ENCODE results near the gene DCTN2.

DCTN2 gene

DNA sequence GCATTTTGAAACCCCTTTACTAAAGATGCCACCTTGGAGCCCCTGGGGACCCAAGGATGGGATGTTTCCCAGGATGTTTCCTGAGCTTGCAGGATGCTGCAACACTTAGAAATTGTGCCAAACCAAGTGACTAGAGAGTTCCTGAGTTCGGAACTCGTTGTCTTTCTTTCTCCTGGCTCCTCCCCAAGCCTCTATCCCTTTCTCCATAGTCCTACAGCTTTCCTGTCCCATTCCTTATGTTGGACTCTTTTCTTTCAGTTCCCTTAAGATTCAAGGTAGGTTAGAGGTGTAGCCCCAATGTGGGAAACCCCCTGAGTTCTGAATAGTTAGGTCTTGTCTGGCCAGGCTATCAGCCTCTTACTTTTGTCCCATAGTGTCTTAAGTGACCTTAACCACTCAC, 1.5 kb upstream of the DCTN2 start:
- DNase-seq (ENCODE audit: low read depth): no peak
- no peak overlapping the region for H3K4me3 ChIP-seq (ENCODE audit: low read length)
- TF ChIP-seq, protein P1, sequence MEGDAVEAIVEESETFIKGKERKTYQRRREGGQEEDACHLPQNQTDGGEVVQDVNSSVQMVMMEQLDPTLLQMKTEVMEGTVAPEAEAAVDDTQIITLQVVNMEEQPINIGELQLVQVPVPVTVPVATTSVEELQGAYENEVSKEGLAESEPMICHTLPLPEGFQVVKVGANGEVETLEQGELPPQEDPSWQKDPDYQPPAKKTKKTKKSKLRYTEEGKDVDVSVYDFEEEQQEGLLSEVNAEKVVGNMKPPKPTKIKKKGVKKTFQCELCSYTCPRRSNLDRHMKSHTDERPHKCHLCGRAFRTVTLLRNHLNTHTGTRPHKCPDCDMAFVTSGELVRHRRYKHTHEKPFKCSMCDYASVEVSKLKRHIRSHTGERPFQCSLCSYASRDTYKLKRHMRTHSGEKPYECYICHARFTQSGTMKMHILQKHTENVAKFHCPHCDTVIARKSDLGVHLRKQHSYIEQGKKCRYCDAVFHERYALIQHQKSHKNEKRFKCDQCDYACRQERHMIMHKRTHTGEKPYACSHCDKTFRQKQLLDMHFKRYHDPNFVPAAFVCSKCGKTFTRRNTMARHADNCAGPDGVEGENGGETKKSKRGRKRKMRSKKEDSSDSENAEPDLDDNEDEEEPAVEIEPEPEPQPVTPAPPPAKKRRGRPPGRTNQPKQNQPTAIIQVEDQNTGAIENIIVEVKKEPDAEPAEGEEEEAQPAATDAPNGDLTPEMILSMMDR (conservative IDR thresholded peaks at IDR 0.05; ENCODE audit: low read length): no peak

DNA sequence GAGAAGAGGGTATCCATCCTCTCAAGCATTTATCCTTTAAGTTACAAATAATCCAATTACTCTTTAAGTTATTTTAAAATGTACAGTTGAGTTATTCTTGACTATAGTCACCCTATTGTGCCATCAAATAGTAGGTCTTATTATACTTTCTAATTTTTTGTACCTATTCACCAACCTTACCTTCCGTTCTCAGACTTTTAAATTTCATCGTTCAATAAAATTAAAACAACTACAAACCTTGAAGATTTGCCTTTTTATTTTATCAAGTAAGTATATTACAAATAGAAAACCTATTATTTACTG, 972 bp upstream of the DCTN2 start:
- TF ChIP-seq, protein P1 (conservative IDR thresholded peaks at IDR 0.05; ENCODE audit: low read length): no peak
- no peak overlapping the region for H3K4me3 ChIP-seq (ENCODE audit: low read length)
- no peak for DNase-seq (ENCODE audit: low read depth)

DNA sequence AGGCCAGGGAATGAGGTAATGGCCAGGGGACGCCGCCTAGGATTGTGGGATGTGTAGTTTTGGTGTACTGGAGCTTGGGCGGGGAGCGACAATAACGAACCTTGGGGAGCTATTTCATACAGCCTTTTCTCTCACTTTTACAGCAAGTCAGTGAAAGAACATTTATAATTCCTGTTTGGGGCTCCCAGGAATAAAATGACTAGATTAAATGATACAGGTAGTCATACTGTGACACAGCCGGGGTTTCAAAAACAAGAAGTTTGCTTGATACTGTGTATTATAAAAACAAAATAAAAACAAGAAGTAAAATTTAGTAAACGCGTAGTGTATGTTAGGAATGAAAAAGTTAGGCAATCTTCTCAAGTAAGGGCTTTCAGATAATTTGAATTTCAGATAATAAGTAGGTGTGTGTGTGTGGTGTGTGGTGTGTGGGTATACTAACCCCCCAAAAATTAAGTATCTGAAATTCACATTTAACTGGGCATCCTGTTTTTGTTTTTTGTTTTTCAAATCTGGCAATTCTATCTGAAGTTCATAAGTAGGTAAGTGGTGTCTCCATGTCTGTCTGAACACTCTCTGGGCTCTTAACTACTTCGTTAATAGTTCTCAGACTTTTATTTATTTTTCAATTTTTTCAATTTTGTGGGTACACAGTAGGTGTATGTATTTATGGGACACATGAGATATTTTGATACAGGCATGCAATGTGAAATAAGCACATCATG, 458 bp upstream of the DCTN2 start:
- no peak for DNase-seq (ENCODE audit: low read depth)
- TF ChIP-seq, protein P1 (conservative IDR thresholded peaks at IDR 0.05; ENCODE audit: low read length): no peak
- H3K4me3 ChIP-seq (ENCODE audit: low read length): no peak overlapping the region; the same call in 1 of the 2 replicates

DNA sequence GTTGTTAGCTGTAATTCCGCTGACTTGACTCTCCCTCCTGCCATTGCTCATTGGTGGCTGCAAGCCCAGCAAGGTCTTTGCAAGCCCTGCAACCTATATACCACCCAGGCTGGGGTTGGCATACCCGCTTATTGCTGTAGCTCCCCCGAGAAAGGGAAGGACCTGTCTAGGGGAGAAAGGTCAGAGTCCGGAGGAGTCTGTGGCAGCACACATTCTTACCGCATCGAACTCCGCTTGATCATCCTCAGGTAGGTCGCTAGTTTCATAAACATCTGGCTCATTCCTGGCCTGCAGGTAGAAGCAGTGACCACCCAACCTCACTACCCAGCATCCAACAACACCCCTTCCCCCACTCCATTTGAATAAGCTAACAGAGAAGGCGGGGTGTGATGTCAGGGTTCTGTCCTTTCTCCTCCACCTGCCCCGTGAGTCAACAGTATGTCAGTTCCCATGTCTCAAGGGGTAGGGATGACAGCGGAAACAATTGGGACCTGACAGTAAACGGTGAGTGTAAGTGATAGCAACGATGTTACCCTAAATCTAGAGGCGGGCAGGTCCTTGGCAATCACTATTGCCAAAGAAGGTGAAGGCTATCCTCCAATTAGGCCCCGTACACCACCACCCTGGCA, 1.1 kb downstream of the DCTN2 start:
- H3K4me3 ChIP-seq (ENCODE audit: low read length): peak overlapping the region; percentile 88
- DNase-seq (ENCODE audit: low read depth): no peak
- TF ChIP-seq, protein P1 (conservative IDR thresholded peaks at IDR 0.05; ENCODE audit: low read length): no peak

DNA sequence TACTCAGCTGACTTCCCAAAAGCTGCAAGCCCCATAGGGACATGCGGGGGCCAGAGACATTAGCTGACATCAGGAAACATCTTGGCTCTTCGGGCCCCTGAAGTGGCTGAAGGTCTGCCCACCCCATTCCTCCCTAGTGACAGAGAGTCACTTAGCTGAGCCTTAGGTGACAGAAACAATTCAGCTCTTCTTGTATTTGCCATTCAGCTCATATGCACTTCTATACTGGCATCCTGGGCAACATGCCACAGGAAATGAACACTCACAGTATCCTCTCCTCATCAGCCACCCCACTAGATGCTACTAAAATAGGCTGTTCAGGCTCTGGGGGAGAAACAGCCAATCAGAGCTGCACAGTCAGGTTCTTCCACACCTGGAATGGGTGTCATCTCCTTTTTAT, 3.4 kb downstream of the DCTN2 start:
- H3K4me3 ChIP-seq (ENCODE audit: low read length): no peak overlapping the region
- TF ChIP-seq, protein P1 (conservative IDR thresholded peaks at IDR 0.05; ENCODE audit: low read length): no peak
- no peak for DNase-seq (ENCODE audit: low read depth)

DNA sequence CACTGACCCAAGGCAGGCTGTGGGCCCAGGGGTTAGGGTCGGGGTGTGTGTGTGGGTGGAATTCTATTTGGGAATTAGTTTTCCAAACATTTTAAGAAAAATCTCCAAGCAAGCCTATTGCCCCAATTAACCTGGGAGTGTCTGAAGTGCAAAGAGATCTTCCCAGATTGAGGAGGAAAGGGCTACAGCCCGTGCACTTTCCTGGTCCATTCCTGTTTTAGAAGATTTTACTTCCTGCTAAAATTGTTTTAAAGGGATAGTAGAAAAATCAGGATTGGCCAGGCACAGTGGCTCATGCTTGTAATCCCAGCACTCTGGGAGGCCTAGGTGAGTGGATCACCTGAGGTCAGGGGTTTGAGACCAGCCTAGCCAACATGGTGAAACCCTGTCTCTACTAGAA, 5.3 kb downstream of the DCTN2 start:
- DNase-seq (ENCODE audit: low read depth): no peak
- no peak overlapping the region for H3K4me3 ChIP-seq (ENCODE audit: low read length)
- TF ChIP-seq, protein P1 (conservative IDR thresholded peaks at IDR 0.05; ENCODE audit: low read length): no peak

DNA sequence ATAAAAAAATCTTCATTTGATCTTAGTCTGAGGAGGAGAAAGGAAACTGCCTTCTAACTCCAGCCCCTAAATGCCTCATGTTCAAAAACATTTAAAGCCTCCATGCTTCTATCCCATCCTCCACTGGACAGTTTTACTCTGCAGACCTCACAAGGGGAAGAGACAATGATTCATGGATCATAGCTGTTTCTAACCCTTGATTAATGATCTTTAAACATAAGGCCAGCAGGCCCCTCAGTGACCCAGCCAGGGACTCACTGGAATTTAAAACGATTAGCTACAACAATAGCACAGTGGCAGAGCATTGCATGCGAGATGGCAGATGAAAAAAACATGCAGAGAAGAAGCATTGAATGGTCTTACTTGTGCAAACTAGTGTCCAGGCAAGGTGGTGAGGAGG, 6.0 kb downstream of the DCTN2 start:
- H3K4me3 ChIP-seq (ENCODE audit: low read length): no peak overlapping the region
- TF ChIP-seq, protein P1 (conservative IDR thresholded peaks at IDR 0.05; ENCODE audit: low read length): no peak
- DNase-seq (ENCODE audit: low read depth): no peak

Measured in AG10803 (cell line).